ENCODE measurements around the gene TRIM8. TPM values are rescaled to one million over a fixed set of nuclear protein-coding genes. Genes with fewer than 3 reads are reported as not detected.

The TRIM8 gene
- total RNA-seq, 1 donor from 2014 or later, result 216 TPM

DNA sequence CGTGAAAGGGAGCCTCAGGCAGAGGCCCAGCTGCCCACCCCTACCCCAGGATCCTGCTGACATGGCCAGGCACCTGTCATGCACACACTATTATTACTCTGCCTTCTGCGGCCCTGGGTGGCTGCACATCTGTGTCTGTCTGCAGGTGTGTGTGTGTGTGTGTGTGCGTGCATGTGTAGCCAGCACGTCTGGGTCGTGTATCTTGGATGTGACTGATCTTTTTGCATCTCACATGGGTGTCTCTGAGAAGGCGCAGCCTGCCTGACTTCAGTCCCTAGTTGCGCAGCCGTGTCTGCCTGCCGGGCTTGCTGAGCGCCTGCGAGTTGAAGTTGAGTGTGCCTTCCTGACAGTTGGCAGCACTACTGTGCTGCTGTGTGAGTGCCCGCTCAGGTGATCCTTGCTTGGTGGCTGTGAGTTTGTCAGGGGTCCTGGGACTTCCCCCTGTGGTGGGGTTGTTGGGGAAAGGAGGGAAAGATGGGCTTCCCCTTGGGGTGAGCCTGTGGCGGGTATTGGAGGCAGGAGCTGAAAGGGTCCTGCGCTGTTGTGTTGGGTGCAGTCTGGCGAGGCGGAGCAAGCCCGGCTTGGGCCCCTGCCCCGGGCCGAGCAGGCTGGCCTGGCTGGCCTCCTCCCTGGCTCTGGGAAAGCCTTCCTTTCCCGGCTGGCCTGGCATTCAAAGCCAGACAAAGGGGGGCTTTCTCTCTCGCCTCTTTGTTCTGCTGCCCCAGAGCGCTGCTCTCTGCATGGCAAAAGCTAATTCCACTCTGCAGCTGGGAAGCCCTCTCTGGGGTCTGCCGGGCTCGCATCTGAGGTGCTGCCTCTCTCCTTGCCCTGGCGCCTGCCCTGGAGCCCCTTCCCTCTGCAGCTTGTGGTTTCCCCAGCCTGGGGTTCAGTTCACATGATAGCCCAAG, 4.9 kb downstream of the TRIM8 start:
- Histone ChIP-seq H3K36me3 (peaks cover 18 to 33% of the 10 kb centered on the region in 2 donors), H3K9me3 (no peaks in the 10 kb centered on the region), H3K4me3 (peak overlapping the region; percentile 97), H3K27me3 (no peaks in the 10 kb centered on the region), H3K4me1 (peaks cover 34 to 56% of the 10 kb centered on the region in 2 donors), H3K27ac (peak overlapping the region; percentile 42 to 63)
- intact Hi-C loops (cut with DNase I), result loop anchor here (10.0 kb wide), 2 partner anchors 136 to 1644 kb away; no protein-coding TSS in a partner anchor
- no peak for DNase-seq (ENCODE audit: low spot score in 2 of 2)
- TF ChIP-seq, protein P1, sequence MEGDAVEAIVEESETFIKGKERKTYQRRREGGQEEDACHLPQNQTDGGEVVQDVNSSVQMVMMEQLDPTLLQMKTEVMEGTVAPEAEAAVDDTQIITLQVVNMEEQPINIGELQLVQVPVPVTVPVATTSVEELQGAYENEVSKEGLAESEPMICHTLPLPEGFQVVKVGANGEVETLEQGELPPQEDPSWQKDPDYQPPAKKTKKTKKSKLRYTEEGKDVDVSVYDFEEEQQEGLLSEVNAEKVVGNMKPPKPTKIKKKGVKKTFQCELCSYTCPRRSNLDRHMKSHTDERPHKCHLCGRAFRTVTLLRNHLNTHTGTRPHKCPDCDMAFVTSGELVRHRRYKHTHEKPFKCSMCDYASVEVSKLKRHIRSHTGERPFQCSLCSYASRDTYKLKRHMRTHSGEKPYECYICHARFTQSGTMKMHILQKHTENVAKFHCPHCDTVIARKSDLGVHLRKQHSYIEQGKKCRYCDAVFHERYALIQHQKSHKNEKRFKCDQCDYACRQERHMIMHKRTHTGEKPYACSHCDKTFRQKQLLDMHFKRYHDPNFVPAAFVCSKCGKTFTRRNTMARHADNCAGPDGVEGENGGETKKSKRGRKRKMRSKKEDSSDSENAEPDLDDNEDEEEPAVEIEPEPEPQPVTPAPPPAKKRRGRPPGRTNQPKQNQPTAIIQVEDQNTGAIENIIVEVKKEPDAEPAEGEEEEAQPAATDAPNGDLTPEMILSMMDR (IDR thresholded peaks at IDR 0.05), result no peak

DNA sequence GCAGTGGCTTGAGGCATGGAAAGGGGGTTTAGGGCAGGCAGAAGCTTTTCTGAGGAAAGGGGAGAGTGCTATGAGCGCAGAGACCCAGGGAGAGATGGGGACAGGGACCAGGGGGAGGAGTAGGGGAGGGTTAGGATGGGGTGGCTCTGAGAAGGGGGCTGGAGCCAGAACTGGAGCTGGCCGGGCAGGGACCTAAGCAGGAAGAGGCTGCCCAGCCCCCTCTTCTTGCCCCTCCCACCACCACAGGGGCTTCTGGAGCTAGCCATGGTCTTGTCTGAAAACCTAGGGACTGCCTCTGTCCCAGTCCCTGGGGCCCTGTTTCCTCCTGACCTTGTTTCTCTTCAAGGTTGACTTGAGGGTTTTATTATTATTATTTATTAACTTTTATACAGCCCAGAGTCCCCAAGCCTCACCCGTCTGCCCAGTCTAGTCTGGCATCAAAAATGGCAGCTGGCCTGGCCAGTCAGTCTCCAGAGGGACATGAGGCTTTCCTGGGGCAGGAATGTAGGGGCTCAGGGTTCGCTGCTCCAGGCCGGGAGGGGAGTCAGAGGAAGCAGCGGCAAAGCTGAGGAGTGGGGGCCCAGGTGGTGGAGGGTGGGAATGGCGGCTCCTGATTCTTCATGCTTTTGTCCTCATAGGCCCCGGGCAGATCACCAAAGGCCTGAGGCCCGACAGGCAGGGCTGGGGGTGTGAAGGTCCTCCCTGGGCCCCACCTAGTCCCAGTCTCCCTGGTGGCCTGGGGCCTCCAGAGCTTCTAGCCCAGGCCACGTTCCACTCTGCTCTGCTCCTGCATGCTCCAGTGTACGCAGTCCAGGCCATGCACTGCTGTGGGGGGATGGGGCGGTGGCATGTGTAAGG, 5.7 kb downstream of the TRIM8 start:
- Histone ChIP-seq H3K36me3 (peaks cover 26 to 42% of the 10 kb centered on the region in 2 donors), H3K27ac (peak overlapping the region; percentile 42 to 63), H3K4me3 (peak overlapping the region; percentile 97), H3K9me3 (no peaks in the 10 kb centered on the region), H3K27me3 (no peaks in the 10 kb centered on the region), H3K4me1 (peaks cover 34 to 56% of the 10 kb centered on the region in 2 donors)
- intact Hi-C loops (cut with DNase I), result loop anchor here (10.0 kb wide), 2 partner anchors 135 to 1645 kb away; no protein-coding TSS in a partner anchor
- TF ChIP-seq, protein P1 (IDR thresholded peaks at IDR 0.05), result no peak
- DNase-seq (ENCODE audit: low spot score in 2 of 2), result no peak

DNA sequence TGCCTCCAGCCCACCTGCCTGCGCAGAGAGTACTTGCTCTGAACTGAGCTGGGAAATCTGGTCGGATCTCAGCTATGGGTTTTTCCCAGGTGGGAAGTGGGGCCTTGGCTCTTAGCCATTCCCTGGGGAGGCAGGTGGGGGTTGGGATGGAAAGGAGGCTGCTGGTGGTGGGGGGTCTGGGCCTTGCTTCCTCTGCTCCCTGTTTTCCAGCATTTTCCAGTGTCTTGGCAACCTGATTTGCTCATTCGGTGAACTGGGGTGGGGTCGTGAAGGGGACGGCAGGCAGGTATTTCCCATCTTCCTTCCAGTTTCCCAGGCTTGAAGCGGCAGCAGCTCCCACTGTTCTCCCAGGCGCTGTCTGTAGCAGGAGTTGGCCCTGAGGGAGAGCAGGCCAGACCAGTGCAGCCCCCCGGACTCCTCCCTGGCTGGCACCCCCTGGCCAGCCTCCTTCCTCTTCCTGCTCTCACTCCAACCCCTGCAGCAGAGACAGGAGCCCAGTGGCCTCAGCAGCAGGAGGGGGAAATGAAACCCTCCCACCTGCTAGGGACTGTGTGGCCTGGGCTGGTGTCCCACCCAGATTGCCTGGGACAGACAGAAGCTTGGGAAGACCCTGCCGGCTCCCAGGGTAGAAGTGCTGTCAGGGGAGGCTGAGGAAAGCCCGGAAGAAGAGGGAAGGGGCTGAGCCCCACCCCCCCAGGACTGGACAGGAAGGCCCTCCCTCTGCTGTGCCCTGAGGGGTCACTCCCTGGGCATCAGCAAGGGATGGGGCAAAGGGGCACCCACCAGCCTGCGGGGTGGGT, 6.6 kb downstream of the TRIM8 start:
- Histone ChIP-seq H3K27ac (peak overlapping the region; percentile 42 to 63), H3K36me3 (peaks cover 35 to 50% of the 10 kb centered on the region in 2 donors), H3K4me1 (peaks cover 34 to 56% of the 10 kb centered on the region in 2 donors), H3K4me3 (peak overlapping the region in 1 of 2 donors; percentile 31), H3K9me3 (no peaks in the 10 kb centered on the region), H3K27me3 (no peaks in the 10 kb centered on the region)
- TF ChIP-seq, protein P1 (IDR thresholded peaks at IDR 0.05), result no peak
- no peak for DNase-seq (ENCODE audit: low spot score in 2 of 2)
- intact Hi-C loops (cut with DNase I), result no loop called here

DNA sequence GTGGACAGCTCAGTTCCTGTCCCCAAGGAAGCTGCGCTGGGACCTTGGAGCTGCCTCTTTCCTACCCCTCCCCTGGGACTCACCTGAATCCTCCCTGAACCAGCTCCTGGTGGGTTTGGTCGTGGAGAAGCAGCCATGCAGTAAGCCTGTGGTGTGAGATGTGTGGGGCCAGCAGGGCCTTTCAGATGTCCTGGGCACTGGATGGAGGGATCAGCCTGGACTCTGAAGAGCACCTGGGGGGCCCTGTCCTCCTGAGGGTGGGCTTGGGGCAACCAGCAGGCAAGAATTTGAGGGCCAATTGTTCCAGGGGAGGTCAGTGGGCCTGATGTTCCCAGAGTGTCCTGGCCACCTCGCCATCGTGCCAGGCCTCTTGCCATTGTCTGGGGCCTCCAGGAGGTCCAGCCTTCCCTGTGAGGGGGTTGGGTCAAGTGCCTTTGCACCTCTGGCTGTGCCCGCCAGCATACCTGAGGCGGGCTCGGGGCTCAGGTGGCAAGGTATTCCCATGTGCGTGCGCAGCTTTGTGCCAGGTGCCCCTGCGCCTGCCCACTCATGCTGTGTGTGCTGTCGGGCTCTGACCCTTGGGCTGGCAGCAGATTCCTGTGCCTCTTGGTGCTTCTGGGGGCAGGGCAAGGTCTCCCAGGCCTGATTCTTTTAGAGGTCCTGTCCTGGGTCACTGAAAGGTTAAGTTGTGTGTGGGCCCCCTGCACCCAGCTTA, 7.3 kb downstream of the TRIM8 start:
- Histone ChIP-seq H3K27ac (peak overlapping the region; percentile 42 to 63), H3K27me3 (no peaks in the 10 kb centered on the region), H3K4me3 (peak overlapping the region in 1 of 2 donors; percentile 10), H3K36me3 (peaks cover 42 to 58% of the 10 kb centered on the region in 2 donors), H3K4me1 (peaks cover 32 to 56% of the 10 kb centered on the region in 2 donors), H3K9me3 (no peaks in the 10 kb centered on the region)
- TF ChIP-seq, protein P1 (IDR thresholded peaks at IDR 0.05), result no peak
- intact Hi-C loops (cut with DNase I), result no loop called here
- DNase-seq (ENCODE audit: low spot score in 2 of 2), result no peak
